A673 (cell line): ENCODE data around the gene CTSW.

Experiments
- EZH2 ChIP-seq: fragments of 200-600 bp; sonication (generic); IDR thresholded peaks from 2 replicates; pipeline ENCODE4 v1.6.1; 2017; ENCODE audit warnings: borderline replicate concordance, low read depth, mild to moderate bottlenecking, mixed read lengths, antibody characterized with exemption, low read length; ENCODE audit not compliant: poor library complexity, severe bottlenecking
- TF ChIP-seq, protein P1 (sequence below): fragments of 300-800, 200-600 bp; sonication (generic); conservative IDR thresholded peaks from 2 replicates; pipeline ENCODE4 v1.5.1; 2017; ENCODE audit warnings: low read depth, mild to moderate bottlenecking, antibody characterized with exemption, low read length, moderate library complexity, mixed read lengths

DNA sequence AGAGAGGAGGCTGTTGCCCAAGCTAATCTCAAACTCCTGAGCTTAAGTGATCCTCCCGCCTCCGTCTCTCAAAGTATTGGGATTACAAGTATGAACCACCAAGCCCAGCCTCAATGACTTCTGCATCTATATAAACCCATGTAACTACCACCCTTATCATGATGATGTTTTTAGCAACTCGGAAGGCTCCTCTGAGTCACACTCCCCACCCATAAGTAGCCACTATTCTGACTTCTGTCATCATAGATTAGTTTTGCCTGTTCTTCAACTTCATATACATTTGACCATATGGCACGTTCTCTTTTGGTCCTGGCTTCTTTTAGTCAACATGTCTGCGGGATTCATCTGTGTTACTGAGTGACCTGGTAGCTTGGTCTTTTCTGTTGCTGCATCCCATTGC, 27.0 kb downstream of the CTSW start:
- TF ChIP-seq, protein P1, sequence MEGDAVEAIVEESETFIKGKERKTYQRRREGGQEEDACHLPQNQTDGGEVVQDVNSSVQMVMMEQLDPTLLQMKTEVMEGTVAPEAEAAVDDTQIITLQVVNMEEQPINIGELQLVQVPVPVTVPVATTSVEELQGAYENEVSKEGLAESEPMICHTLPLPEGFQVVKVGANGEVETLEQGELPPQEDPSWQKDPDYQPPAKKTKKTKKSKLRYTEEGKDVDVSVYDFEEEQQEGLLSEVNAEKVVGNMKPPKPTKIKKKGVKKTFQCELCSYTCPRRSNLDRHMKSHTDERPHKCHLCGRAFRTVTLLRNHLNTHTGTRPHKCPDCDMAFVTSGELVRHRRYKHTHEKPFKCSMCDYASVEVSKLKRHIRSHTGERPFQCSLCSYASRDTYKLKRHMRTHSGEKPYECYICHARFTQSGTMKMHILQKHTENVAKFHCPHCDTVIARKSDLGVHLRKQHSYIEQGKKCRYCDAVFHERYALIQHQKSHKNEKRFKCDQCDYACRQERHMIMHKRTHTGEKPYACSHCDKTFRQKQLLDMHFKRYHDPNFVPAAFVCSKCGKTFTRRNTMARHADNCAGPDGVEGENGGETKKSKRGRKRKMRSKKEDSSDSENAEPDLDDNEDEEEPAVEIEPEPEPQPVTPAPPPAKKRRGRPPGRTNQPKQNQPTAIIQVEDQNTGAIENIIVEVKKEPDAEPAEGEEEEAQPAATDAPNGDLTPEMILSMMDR = no peak
- no peak for TF ChIP-seq EZH2
